GM20000 (cell line): ENCODE results near the gene HPGDS.

Experiments
- DNase-seq: peaks from one replicate; pipeline ENCODE4 v3.0.0; 2012; ENCODE audit warnings: low spot score
- CTCF ChIP-seq: IDR thresholded peaks from 2 replicates; pipeline ENCODE4 v1.5.1; 2012; ENCODE audit warnings: mild to moderate bottlenecking, control low read depth; ENCODE audit errors: extremely low read depth, missing control alignments

Gene HPGDS

GRCh38 chr4:94348666-94349065 lies 6.0 kb upstream of the HPGDS start:
- no peak for TF ChIP-seq CTCF
- no peak for DNase-seq

GRCh38 chr4:94346541-94346940 lies 3.9 kb upstream of the HPGDS start:
- DNase-seq, result no peak
- no peak for TF ChIP-seq CTCF

GRCh38 chr4:94345969-94346368 lies 3.3 kb upstream of the HPGDS start:
- no peak for DNase-seq
- no peak for TF ChIP-seq CTCF

- DNase-seq, result no peak
- no peak for TF ChIP-seq CTCF
These were observed 2.6 kb upstream of the HPGDS start for GRCh38 chr4:94345266-94345665.

GRCh38 chr4:94344457-94344856 lies 1.8 kb upstream of the HPGDS start:
- TF ChIP-seq CTCF, result no peak
- no peak for DNase-seq

GRCh38 chr4:94341481-94342370 lies 910 bp downstream of the HPGDS start:
- DNase-seq, result no peak
- no peak for TF ChIP-seq CTCF

- DNase-seq, result no peak
These were observed 2.9 kb downstream of the HPGDS start for GRCh38 chr4:94339779-94340178.

More at GRCh38 chr4:94339779-94340178, 2.9 kb downstream of the HPGDS start:
- TF ChIP-seq CTCF, result no peak
